Measurements from ENCODE around the gene MXI1. TPM values are rescaled to one million over a fixed set of nuclear protein-coding genes. Genes with fewer than 3 reads are reported as not detected.

Gene MXI1
- total RNA-seq, 1 donor from 2014 or later = 81.6 TPM

- no peak for DNase-seq (ENCODE audit: low spot score)
These were observed 66.7 kb downstream of the MXI1 start for GRCh38 chr10:110274072-110274627.

GRCh38 chr10:110274647-110275046 is 67.2 kb downstream of the MXI1 start:
- DNase-seq (ENCODE audit: low spot score) = no peak

DNA sequence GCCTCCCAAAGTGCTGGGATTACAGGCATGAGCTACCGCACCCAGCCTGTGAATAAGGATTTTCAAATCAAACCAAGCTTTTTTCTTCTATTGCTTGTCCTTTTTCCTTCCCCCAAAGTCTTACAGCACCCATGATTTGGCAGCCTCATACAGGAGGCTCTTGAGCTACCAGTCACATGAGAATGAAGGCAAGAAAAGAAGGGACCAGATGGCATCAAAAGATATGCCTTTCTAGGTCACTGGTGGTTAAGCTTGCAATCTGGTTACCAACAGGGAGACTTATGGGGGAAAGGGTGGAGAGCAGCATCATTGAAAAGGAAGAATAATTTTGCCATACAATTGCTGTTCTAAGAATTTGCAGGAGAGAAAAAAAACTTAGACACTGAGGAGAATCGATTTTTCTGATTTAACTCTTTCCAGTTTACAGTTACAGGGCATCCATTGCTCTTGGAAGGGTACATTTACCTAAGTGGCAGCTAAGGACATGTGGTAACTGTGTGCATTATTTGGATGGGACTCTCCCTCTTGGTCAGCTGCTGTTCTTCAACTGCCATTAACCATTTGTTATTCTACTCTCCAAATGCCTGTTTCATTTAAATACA is 67.8 kb downstream of the MXI1 start:
- no peak for DNase-seq (ENCODE audit: low spot score)

DNA sequence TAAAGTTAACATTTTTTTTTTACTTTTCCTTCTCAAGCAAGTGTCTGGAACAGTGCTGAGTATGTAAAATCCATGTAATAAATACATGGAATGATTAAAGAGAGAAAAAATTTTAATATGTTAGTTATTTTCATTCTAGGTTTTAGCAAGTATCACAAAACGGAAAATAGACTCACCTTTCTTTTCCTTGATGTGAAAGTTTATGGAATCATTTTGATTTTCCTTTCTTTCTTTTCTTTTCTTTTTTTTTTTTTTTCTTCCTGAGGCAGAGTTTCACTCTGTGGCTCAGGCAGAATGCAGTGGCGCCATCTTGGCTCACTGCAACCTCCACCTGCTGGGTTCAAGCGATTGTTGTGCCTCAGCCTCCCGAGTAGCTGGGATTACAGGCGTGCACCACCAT is 69.2 kb downstream of the MXI1 start:
- no peak for DNase-seq (ENCODE audit: low spot score)

DNA sequence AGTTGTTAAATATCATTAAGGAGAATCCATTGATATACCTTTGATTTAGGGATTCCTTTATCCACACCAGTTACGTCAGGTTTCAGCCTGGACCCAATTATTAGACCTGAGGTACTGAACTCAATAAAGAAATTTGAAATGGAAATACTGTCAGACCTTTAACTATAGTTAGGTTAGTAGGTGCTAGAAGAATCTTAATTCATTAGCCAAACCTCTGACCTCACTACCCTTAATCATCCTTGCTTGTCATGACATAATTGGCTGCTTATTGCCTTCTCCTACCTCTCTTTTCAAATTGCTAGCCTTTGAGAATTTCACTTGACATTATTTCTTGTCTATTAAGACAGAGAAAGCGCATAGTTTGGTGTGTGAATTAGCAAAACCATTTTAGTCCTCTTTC is 70.2 kb downstream of the MXI1 start:
- no peak for DNase-seq (ENCODE audit: low spot score)

GRCh38 chr10:110278562-110279406 is 71.4 kb downstream of the MXI1 start:
- DNase-seq (ENCODE audit: low spot score) = no peak

DNA sequence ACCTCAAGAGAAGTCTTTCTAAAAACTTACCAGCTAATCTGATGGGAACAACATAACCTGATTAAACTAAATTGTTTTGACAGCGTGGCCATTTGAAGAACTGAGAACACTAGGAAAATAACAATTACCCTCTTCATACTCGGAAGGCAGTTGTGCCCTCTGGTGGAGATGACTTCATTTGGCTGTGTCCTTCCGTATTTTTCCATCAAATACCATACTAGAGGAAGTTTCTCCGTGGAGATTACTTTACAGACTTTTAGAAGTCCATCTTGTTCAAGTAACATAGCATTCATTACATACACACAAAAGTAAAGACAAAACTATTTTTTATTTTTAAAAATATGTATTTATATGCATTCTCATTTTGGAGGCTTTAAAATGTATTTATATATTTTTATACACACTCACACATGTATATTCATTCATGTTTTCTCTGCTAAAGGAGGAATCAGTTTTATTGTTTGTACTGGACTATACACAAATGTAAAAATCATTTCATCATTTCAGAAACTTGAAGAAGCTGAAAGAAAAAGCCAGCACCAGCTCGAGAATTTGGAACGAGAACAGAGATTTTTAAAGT is 72.1 kb downstream of the MXI1 start:
- peak; percentile 77 for DNase-seq (ENCODE audit: low spot score)

DNA sequence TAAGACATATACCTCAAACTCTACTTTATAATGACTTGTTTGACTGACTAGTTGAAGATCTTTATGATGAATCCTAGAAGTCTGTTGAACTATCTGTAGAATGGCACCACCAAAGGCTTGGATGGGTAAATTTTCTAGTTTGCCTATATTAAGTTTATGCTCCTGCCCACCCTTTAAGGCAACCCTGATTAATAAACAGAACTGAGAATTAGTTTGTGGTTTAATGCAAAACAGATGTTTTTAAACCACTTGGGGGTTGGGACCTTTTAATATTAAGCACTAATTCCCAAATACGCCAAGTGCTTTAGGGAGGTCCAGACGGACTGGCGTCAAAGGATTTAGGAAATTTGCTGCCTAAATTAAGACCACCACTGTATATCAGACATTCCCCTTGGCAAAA is 76.9 kb downstream of the MXI1 start:
- DNase-seq (ENCODE audit: low spot score) = no peak

- DNase-seq (ENCODE audit: low spot score) = no peak
These were observed 78.1 kb downstream of the MXI1 start for GRCh38 chr10:110285501-110285900.

DNA sequence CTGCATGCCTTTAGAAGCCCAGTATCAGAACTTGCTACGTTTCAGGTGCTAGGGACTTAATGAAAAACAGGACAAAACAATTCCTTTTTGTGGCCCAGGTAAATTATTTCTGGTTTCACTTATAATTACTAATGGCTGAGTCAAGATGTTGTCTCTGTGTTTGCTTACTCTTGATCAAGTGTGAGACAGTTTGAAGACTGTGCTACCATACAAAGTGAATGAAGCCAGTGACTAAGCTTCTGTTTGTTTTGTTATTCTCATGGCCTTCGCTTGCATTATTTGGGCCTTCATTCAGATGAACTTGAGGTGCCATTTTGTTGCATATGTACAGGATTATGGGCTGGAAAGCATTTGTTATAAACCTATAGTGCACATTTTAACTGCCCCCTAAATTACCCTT is 79.4 kb downstream of the MXI1 start:
- no peak for DNase-seq (ENCODE audit: low spot score)

GRCh38 chr10:110296966-110297365 is 89.6 kb downstream of the MXI1 start:
- no peak for DNase-seq (ENCODE audit: low spot score)

GRCh38 chr10:110300486-110300986 is 93.1 kb downstream of the MXI1 start:
- no peak for DNase-seq (ENCODE audit: low spot score)

GRCh38 chr10:110303681-110304080 is 96.3 kb downstream of the MXI1 start:
- no peak for DNase-seq (ENCODE audit: low spot score)

DNA sequence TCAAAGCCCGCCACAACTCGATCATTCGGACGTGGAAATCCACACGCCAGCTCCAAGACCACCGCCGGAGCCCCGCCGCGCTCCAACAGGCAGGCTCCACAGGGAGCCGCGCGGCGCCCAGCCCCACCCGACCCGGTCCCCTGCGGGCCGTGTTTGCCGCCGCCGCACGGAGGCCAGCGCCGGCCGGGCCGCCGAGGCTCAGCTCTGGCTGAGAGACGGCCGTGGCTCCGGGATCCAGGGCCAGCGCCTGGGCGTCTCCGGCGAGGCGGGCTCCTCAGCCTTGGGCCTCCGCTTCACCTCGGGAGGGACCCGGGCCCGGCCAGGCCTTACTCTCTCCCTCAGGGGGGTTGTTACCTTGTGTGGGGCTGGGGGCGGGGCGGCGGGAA is 97.0 kb downstream of the MXI1 start:
- no peak for DNase-seq (ENCODE audit: low spot score)

- peak; percentile 99 for DNase-seq (ENCODE audit: low spot score)
These were observed 97.5 kb downstream of the MXI1 start, which contains the start of gene SMNDC1 for GRCh38 chr10:110304780-110305421. Gene SMNDC1 (minus strand): TSS chr10:110304920. CDS start chr10:110303587, 1,333 bp downstream.

- peak; percentile 84 for DNase-seq (ENCODE audit: low spot score)
These were observed 98.5 kb downstream of the MXI1 start for GRCh38 chr10:110305767-110306451.

DNA sequence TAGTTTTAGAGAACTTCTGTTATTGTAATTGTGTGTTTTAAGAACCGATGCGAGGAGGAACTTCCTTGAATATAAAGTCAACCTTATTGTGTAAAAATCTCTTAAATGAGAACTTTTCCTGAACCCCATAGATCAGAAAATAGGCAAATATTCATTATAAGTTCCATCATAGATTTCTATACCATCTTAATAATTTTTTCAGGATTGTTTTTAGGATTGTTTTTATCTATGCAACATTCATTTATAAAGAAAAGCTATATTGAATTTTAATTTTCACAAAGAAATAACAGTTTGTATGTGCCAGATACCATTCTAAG is 99.0 kb downstream of the MXI1 start:
- DNase-seq (ENCODE audit: low spot score) = no peak

DNA sequence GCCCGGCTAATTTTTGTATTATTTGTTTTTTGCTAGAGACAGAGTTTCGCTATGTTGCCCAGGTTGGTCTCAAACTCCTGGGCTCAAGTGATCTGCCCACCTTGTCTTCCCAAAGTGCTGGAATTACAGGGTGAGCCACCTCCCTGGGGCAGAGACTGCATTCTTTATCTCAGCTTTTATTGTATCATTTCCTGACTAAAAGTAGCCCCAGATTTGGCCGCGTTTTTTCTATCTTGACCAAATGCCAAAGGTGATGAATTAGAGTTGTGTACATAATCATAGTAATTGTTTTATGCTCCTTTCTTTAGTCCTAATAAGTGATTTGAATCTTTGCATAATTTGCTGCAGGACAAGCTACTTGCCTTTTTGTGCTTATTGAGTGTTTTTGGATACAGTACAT is 100.4 kb downstream of the MXI1 start:
- DNase-seq (ENCODE audit: low spot score) = no peak

DNA sequence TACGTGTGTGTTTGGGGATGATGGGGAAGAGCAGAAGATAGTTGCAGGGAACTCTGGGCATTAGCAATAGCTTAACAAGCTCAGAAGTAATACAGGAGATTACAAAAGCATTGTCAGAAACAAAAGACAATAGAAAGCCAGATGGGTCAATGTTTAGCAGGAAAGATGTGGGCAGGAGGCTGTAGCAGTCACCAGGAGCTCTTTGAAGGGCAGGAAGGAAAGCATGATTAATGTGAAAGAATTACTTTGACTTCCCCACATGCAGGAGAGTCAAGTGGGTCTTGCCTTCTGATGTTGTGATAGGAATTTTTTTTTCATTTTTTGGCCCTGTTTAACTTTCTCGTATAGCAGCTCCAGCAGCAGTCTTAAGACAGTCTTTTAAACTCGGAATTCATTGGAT is 103.3 kb downstream of the MXI1 start:
- DNase-seq (ENCODE audit: low spot score) = no peak

DNA sequence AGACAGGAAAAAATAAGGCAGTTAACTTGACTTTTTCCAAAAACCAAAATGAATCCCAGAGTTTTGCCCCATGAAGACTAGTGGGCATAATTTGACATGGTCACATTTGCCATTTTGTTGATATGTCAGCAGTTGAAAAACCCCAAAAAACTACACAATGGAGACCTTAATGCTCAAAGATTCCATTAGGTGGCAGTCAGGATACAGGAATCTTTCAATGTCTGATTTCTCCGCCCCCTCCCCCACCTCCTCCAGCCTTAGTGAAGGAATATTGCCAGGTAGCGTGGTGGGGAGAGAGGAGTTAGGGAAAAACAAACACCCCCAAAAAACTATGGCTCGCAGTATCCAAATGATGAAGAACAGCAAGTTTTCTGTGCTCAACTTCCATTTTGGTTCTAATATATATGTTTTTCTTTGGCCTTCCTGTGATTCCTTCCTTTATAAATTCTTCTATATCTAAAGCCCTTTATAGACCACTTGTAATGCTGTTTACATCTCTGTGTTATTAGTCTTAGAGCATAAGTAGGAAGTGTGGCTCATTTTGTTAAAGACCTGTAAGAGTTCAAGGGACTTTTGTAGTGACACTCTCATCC is 104.0 kb downstream of the MXI1 start:
- DNase-seq (ENCODE audit: low spot score) = peak; percentile 58

GRCh38 chr10:110312206-110312605 is 104.8 kb downstream of the MXI1 start:
- DNase-seq (ENCODE audit: low spot score) = no peak

All from umbilical cord (tissue), 2 donors.